GM19099 (cell line): Measurements from ENCODE around the gene RAD23A.

Experiments used
- POLR2A ChIP-seq: IDR thresholded peaks from 3 replicates; pipeline ENCODE4 v1.6.1; 2011; ENCODE audit warnings: low read depth; ENCODE audit not compliant: insufficient read length; ENCODE audit errors: extremely low read depth

Gene RAD23A

DNA sequence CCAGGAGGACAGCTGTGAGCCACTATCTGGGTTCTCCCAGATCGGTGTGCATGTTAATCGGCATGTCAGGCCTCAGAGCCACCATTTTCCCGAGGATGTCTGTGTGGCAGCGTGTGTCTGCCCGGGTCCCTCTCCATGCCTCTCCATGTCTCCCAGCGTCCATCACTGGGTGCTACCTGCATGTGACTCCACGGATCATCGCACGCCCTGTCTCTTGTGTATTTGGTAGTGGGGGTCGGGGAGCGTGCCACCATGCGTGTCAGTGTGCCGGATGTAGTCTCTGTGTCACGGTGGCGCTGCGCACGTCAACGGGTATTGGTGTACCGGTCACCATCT, 55.5 kb downstream of the RAD23A start:
- TF ChIP-seq POLR2A: no peak

GRCh38 chr19:13001502-13002165, 56.0 kb downstream of the RAD23A start:
- no peak for TF ChIP-seq POLR2A

DNA sequence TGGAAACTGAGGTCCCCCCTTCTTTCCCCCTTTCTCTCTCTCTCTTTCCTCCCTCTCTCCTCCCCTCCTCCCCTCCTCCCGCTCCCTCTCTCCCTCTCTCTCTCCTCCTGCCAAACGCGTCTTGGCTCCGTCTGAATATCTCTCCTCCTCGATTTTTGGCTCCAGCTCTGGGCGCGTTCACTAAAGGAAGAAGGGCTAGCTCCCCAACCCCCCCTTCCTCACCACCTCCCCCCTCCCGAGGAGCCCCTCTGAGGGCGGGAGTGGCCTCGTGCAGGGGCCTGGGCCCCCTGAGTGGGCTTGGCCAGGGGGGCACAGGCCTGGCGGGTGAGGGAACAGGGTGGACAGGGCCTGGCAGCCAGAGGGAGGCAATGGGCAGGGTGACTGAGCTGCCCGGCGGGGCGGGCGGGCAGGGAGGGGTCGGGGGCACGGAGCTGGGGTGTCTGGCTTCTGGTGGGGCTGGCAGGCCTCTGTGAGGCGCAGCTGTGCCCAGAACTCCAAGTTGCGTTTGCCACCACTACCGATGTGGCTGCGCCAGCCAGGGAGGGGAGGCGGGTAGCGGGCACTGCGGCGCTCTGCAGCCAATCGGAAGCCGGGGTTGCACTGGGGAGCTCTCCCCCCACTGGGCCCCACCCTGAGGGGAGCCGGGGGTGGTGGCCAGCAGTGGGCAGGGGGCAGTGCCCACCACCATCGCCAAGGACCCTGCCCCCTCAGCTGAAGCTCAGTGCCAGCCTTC, 56.7 kb downstream of the RAD23A start:
- TF ChIP-seq POLR2A: no peak

DNA sequence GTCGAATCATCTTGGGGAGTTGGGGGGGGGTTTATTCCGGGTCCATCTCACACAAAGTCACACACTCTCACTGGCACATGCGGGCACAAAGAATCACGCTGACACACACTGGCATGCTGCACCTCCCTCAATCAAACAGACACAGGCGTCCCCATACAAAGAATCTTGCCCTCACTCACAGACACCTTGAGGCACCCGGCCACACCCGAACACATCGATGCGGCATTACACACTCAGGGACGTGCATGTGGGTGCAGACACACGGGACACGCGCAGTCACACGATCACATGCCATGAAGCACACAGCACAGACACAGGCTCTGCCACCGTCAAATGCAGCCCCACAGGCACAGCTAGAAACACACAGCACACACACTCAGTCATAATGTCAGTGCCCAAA, 57.4 kb downstream of the RAD23A start:
- TF ChIP-seq POLR2A: no peak
